22Rv1 (cell line): ENCODE measurements around the gene TTLL9.

Experiments
- ZFX ChIP-seq: fragments of 450-650 bp; IDR thresholded peaks from 2 replicates; pipeline ENCODE4 v1.6.1; 2017; ENCODE audit warnings: antibody characterized with exemption, borderline replicate concordance
- TF ChIP-seq, protein P1 (sequence below): fragments of 450-650 bp; IDR thresholded peaks from 2 replicates; pipeline ENCODE4 v1.5.1; 2017; ENCODE audit warnings: mild to moderate bottlenecking

DNA sequence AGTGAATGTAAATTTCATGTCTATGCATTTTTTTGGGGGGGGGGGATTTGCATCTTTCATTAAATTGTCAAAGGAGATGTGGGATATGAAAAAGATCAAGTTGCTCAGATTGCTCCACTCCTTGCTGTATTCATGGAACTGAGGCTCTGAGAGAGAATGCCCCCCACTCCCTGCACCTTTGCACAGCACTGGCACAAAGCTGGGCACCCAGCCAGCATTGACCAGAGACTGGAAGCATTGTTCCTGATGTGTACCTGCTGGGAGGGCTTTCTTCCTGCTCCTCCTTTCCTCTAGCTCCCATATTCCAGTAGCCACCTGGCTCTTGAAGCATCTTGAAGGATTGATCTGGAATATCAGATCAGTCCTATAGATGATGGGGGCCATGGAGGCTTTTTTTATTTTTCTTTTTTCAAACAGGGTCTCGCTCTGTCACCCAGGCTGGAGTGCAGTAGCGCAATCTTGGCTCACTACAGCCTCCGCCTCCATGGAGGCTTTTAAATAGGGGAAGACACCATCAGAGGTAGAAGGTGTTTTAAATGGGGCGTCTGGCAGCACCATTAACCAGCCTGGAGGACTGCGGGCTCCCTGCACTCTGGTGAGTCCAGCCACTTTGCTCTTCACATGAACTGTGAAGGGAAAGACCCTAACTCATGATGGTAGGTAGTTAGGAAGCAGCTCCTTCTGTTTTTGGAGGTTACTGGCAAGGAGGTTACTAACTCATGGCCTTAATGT is 11.0 kb upstream of the TTLL9 start:
- TF ChIP-seq, protein P1, sequence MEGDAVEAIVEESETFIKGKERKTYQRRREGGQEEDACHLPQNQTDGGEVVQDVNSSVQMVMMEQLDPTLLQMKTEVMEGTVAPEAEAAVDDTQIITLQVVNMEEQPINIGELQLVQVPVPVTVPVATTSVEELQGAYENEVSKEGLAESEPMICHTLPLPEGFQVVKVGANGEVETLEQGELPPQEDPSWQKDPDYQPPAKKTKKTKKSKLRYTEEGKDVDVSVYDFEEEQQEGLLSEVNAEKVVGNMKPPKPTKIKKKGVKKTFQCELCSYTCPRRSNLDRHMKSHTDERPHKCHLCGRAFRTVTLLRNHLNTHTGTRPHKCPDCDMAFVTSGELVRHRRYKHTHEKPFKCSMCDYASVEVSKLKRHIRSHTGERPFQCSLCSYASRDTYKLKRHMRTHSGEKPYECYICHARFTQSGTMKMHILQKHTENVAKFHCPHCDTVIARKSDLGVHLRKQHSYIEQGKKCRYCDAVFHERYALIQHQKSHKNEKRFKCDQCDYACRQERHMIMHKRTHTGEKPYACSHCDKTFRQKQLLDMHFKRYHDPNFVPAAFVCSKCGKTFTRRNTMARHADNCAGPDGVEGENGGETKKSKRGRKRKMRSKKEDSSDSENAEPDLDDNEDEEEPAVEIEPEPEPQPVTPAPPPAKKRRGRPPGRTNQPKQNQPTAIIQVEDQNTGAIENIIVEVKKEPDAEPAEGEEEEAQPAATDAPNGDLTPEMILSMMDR: no peak
- no peak for TF ChIP-seq ZFX
